H9 (cell line): ENCODE data around the gene XIRP1. TPM values are rescaled to one million over a fixed set of nuclear protein-coding genes. Genes with fewer than 3 reads are reported as not detected.
A peak's percentile ranks its signal among the peaks of the same experiment; 100 is the strongest.

Source experiments
- DNase-seq: peaks from one replicate; pipeline ENCODE4 v3.0.0-alpha.2; 2017
- H2AFZ ChIP-seq: one replicate; pipeline ENCODE4 v1.6.1; 2013; ENCODE audit warnings: mild to moderate bottlenecking, low read length, control low read depth, moderate library complexity
- H2AK5ac ChIP-seq: 2 replicates; pipeline ENCODE4 v1.6.1; 2013; ENCODE audit warnings: low read length, control low read depth, mixed read lengths; ENCODE audit not compliant: insufficient read length
- H2BK120ac ChIP-seq: one replicate; pipeline ENCODE4 v1.6.1; 2013; ENCODE audit warnings: low read depth, mild to moderate bottlenecking, low read length, control low read depth, inconsistent platforms; ENCODE audit not compliant: poor library complexity, severe bottlenecking
- H2BK12ac ChIP-seq: 2 replicates; pipeline ENCODE4 v1.6.1; 2013; ENCODE audit warnings: low read length, control low read depth, mixed read lengths, low read depth; ENCODE audit not compliant: insufficient read length
- H2BK15ac ChIP-seq: 2 replicates; pipeline ENCODE4 v1.6.1; 2013; ENCODE audit warnings: low read depth, low read length, control low read depth
- H2BK20ac ChIP-seq: one replicate; pipeline ENCODE4 v1.6.1; 2013; ENCODE audit warnings: low read depth, mild to moderate bottlenecking, low read length, control low read depth, inconsistent platforms; ENCODE audit not compliant: poor library complexity, severe bottlenecking
- H2BK5ac ChIP-seq: 2 replicates; pipeline ENCODE4 v1.6.1; 2013; ENCODE audit warnings: low read length, control low read depth, mixed read lengths; ENCODE audit not compliant: insufficient read length
- H3K14ac ChIP-seq: 2 replicates; pipeline ENCODE4 v1.6.1; 2013; ENCODE audit warnings: low read length, control low read depth; ENCODE audit not compliant: insufficient read depth
- H3K18ac ChIP-seq: 2 replicates; pipeline ENCODE4 v1.6.1; 2013; ENCODE audit warnings: low read depth, mild to moderate bottlenecking, mixed read lengths, low read length, control low read depth; ENCODE audit not compliant: insufficient read length
- H3K23ac ChIP-seq: 2 replicates; pipeline ENCODE4 v1.6.1; 2013; ENCODE audit warnings: low read length, control low read depth, mixed read lengths, low read depth; ENCODE audit not compliant: insufficient read length
- H3K23me2 ChIP-seq: 2 replicates; pipeline ENCODE4 v1.6.1; 2013; ENCODE audit warnings: low read depth, mild to moderate bottlenecking, mixed read lengths, low read length, control low read depth; ENCODE audit not compliant: insufficient read length, poor library complexity, severe bottlenecking
- H3K27ac ChIP-seq: 2 replicates; pipeline ENCODE4 v1.5.1; 2013; ENCODE audit warnings: low read length, control low read depth, mixed read lengths, low read depth; ENCODE audit not compliant: insufficient read length
- H3K27me3 ChIP-seq: 2 replicates; pipeline ENCODE4 v1.6.1; 2013; ENCODE audit warnings: low read length, control low read depth, inconsistent platforms; ENCODE audit not compliant: insufficient read depth
- H3K4ac ChIP-seq: 2 replicates; pipeline ENCODE4 v1.6.1; 2013; ENCODE audit warnings: low read depth, mild to moderate bottlenecking, control low read depth, inconsistent platforms, low read length, moderate library complexity
- H3K4me1 ChIP-seq: 2 replicates; pipeline ENCODE4 v1.6.1; 2013; ENCODE audit warnings: low read length, control low read depth, inconsistent platforms; ENCODE audit not compliant: insufficient read depth
- H3K4me2 ChIP-seq: 2 replicates; pipeline ENCODE4 v1.6.1; 2013; ENCODE audit warnings: low read length, control low read depth, mixed read lengths; ENCODE audit not compliant: insufficient read length, insufficient read depth
- H3K56ac ChIP-seq: 2 replicates; pipeline ENCODE4 v1.6.1; 2013; ENCODE audit warnings: low read depth, mild to moderate bottlenecking, mixed read lengths, low read length, control low read depth; ENCODE audit not compliant: insufficient read length
- H3K79me1 ChIP-seq: 2 replicates; pipeline ENCODE4 v1.6.1; 2013; ENCODE audit warnings: low read depth, mild to moderate bottlenecking, moderate library complexity, low read length, control low read depth, inconsistent platforms; ENCODE audit not compliant: insufficient read depth, poor library complexity, severe bottlenecking
- H3K79me2 ChIP-seq: 2 replicates; pipeline ENCODE4 v1.6.1; 2013; ENCODE audit warnings: low read length, control low read depth, inconsistent platforms; ENCODE audit not compliant: insufficient read depth
- H3K9ac ChIP-seq: 2 replicates; pipeline ENCODE4 v1.6.1; 2013; ENCODE audit warnings: low read length, control low read depth, mixed read lengths; ENCODE audit not compliant: insufficient read length; ENCODE audit errors: extremely low read depth
- H3K9me3 ChIP-seq: one replicate; pipeline ENCODE4 v1.6.1; 2013; ENCODE audit warnings: low read depth, low read length, inconsistent platforms; ENCODE audit not compliant: control insufficient read depth
- H3T11ph ChIP-seq: one replicate; pipeline ENCODE4 v1.6.1; 2013; ENCODE audit warnings: mild to moderate bottlenecking, low read length, control low read depth, inconsistent platforms
- H4K20me1 ChIP-seq: one replicate; pipeline ENCODE4 v1.6.1; 2013; ENCODE audit not compliant: control insufficient read depth, insufficient read length, insufficient read depth
- H4K5ac ChIP-seq: 2 replicates; pipeline ENCODE4 v1.6.1; 2013; ENCODE audit warnings: low read depth, mild to moderate bottlenecking, mixed read lengths, low read length, control low read depth; ENCODE audit not compliant: insufficient read length
- H4K8ac ChIP-seq: replicated peaks from 2 replicates; pipeline ENCODE4 v1.6.1; 2013; ENCODE audit warnings: low read length, control low read depth, mixed read lengths, low read depth; ENCODE audit not compliant: insufficient read length
- H4K91ac ChIP-seq: 2 replicates; pipeline ENCODE4 v1.6.1; 2013; ENCODE audit warnings: low read depth, mild to moderate bottlenecking, moderate library complexity, mixed read lengths, low read length, control low read depth; ENCODE audit not compliant: insufficient read length
- H3K27ac Mint-ChIP-seq, 3 experiments: 2 replicates in 2 of 3; 3 replicates in 1 of 3; pipeline ENCODE4 v1.8.0; 2020 to 2021; ENCODE audit warnings: mixed read lengths in 3 of 3, mild to moderate bottlenecking in 1 of 3, moderate library complexity in 1 of 3
- H3K27me3 Mint-ChIP-seq: 2 replicates; pipeline ENCODE4 v1.8.0; 2021; ENCODE audit warnings: low read depth, mild to moderate bottlenecking, moderate library complexity, mixed read lengths
- H3K36me3 Mint-ChIP-seq, 3 experiments: 2 replicates in 2 of 3; 3 replicates in 1 of 3; pipeline ENCODE4 v1.8.0; 2020 to 2021; ENCODE audit warnings: low read depth in 3 of 3, mixed read lengths in 3 of 3; ENCODE audit not compliant: insufficient read depth in 1 of 3
- H3K4me1 Mint-ChIP-seq, 2 experiments: 2 replicates each; pipeline ENCODE4 v1.8.0; 2020; ENCODE audit warnings: mixed read lengths in 2 of 2
- H3K4me3 Mint-ChIP-seq, 2 experiments: 2 replicates in 1 of 2; 3 replicates in 1 of 2; pipeline ENCODE4 v1.8.0; 2020 to 2021; ENCODE audit warnings: mild to moderate bottlenecking in 2 of 2, mixed read lengths in 2 of 2, moderate library complexity in 1 of 2
- H3K9me3 Mint-ChIP-seq, 2 experiments: 2 replicates in 1 of 2; 3 replicates in 1 of 2; pipeline ENCODE4 v1.8.0; 2020; ENCODE audit warnings: mild to moderate bottlenecking in 2 of 2, mixed read lengths in 2 of 2, moderate library complexity in 1 of 2
- CTCF ChIP-seq: fragments of 200-600 bp; sonication (generic); conservative IDR thresholded peaks from 3 replicates; pipeline ENCODE4 v1.8.0; 2021; ENCODE audit warnings: antibody characterized with exemption, mild to moderate bottlenecking
- WGBS: extraction: QIAGEN DNeasy Blood & Tissue Kit; methylation state at CpG from one replicate; pipeline ENCODE4 v1.1.7; 2013; ENCODE audit warnings: missing lambda C conversion rate, low lambda C conversion rate, mixed read lengths; ENCODE audit not compliant: insufficient read length; ENCODE audit errors: extremely low coverage; 5-methylcytosine and 5-hydroxymethylcytosine counted together
- total RNA-seq: library from RNA; stranded (reverse); gene quantifications from 2 replicates; pipeline ENCODE4 v1.2.1, GENCODE V29; 2021

Gene XIRP1
- total RNA-seq, 1 experiment from 2014 or later, result not detected

- H3K4me1 Mint-ChIP-seq, result peaks cover 31 to 37% of the 10 kb centered on the region in 2 experiments
Measured at GRCh38 chr3:39181408-39182335, 10.7 kb downstream of the XIRP1 start.

More at GRCh38 chr3:39181408-39182335, 10.7 kb downstream of the XIRP1 start:
- no peak overlapping the region for H3K23ac ChIP-seq
- H3K4ac ChIP-seq, result no peak overlapping the region
- H3K27me3 ChIP-seq, result no peaks in the 10 kb centered on the region; the same call in none of the 2 replicates
- no peak overlapping the region for H2AK5ac ChIP-seq
- no peak overlapping the region for H3K56ac ChIP-seq
- no peak overlapping the region for H4K8ac ChIP-seq
- H3K79me1 ChIP-seq, result no peaks in the 10 kb centered on the region
- H2BK15ac ChIP-seq, result peak overlapping the region; percentile 41; the same call in 1 of the 2 replicates
- no peak overlapping the region for H2BK12ac ChIP-seq
- no peak overlapping the region for H4K5ac ChIP-seq
- H3K23me2 ChIP-seq, result peaks cover 7% of the 10 kb centered on the region
- no peaks in the 10 kb centered on the region for H4K20me1 ChIP-seq
- H3K18ac ChIP-seq, result no peak overlapping the region
- Mint-ChIP-seq H3K36me3 (no peaks in the 10 kb centered on the region), H3K27ac (peak overlapping the region in 2 of 3 experiments; percentile 18 to 53; a peak in 4 of 7 replicates), H3K4me3 (peak overlapping the region; percentile 66 to 84), H3K27me3 (peaks cover 24% of the 10 kb centered on the region), H3K9me3 (no peaks in the 10 kb centered on the region)
- no peak overlapping the region for H2BK120ac ChIP-seq
- H2BK20ac ChIP-seq, result no peak overlapping the region
- DNase-seq, result no peak
- no peak overlapping the region for H3T11ph ChIP-seq
- H2AFZ ChIP-seq, result no peak overlapping the region
- no peak for TF ChIP-seq CTCF
- H3K9ac ChIP-seq, result no peak overlapping the region
- H3K27ac ChIP-seq, result no peak overlapping the region
- no peaks in the 10 kb centered on the region for H3K9me3 ChIP-seq
- H2BK5ac ChIP-seq, result no peak overlapping the region
- peaks cover 12% of the 10 kb centered on the region; the same call in 1 of the 2 replicates for H3K4me1 ChIP-seq
- no peak overlapping the region for H4K91ac ChIP-seq
- no peaks in the 10 kb centered on the region for H3K79me2 ChIP-seq
- no peak overlapping the region for H3K14ac ChIP-seq
- no CpG with 5 or more reads among the region's 7 CpGs for WGBS
- peak overlapping the region; percentile 79 for H3K4me2 ChIP-seq
